HG03159 (cell line): ENCODE measurements around the gene LRP1B.
"Not testable (repeated sequence)": the region's sequence is repeated elsewhere in the genome, so short reads cannot be mapped to it uniquely, and the experiment has no call there.

Experiments used
- ATAC-seq: cut with Tn5 transposase; IDR thresholded peaks from one replicate; pipeline ENCODE4 v1.9.1; 2021; ENCODE audit warnings: mild to moderate bottlenecking, moderate library complexity; ENCODE audit not compliant: unreplicated experiment

LRP1B gene

GRCh38 chr2:142104134-142104758 lies 26.6 kb downstream of the LRP1B start:
- no peak for ATAC-seq

DNA sequence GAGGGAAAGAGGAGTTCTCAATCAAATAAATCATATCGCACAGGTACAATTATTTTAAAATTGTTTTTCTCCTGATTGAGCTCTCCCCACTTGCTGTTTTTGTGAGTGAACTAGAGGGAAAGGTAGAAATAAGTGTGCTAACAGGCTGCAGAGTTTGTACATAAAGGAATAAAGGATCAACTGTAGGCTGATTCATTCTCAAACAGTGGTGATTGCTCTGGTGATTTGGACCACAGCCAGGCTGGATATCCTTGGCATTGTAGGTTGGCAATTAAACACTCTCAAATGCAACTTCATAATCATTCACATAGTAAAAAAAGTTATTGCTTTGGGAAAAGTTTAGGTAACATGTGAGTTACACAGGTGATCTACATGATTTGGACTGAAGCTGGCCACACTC lies 29.8 kb downstream of the LRP1B start:
- no peak for ATAC-seq

DNA sequence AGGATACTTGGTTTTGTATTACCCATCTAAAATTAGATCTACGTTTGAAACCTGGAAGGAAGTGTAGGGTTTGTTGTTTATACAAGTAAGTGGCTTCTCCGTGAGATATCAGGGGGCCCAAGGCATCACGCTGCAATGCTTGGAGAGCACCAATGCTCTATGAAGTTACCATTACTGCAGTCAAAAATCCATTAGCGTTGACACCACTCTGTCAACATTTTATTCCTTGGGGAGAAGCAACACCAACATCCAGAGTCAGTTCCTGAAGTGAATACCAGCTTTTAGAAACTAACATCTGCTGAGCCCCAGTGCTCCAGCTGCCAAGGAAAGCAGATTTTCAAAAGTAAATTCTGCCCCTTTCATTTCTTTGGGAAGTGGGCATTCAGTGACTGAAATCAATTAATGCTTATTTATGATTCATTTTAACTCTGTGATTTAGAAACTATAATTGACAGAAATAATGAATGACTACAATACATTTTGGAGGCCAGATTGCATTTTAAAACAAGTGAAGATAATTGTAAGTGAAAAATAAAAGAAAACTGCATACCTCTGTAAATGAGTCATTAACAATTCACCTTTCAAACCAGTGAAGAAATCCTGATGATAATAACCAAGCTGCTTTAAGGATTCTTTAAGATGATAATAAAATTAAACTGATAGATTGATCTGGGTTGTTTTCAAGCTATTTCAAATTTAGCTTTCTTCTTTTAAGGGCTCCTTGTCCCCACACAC lies 30.5 kb downstream of the LRP1B start:
- ATAC-seq, result no peak

- ATAC-seq, result no peak
Measured at GRCh38 chr2:142097711-142098110, 33.1 kb downstream of the LRP1B start.

DNA sequence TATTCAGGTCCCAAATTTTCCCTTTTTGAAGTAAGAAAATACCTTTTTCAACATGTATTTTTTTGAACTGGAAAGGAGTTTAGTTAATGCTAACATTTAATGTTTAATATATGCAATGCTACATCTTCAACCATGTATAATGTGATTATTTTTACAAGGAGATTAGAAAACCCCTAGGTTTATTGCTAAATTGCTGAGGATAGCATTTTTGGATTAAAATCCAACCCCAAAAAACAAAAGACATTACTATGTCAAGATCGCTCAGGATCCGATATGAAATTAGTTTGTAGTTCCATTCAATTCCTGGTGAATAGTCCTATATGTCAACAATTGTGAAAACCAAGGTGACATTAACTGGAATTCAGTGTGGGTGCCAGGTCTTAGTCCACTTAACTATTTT lies 35.2 kb downstream of the LRP1B start:
- ATAC-seq, result no peak

GRCh38 chr2:142094233-142094632 lies 36.6 kb downstream of the LRP1B start:
- ATAC-seq, result no peak

DNA sequence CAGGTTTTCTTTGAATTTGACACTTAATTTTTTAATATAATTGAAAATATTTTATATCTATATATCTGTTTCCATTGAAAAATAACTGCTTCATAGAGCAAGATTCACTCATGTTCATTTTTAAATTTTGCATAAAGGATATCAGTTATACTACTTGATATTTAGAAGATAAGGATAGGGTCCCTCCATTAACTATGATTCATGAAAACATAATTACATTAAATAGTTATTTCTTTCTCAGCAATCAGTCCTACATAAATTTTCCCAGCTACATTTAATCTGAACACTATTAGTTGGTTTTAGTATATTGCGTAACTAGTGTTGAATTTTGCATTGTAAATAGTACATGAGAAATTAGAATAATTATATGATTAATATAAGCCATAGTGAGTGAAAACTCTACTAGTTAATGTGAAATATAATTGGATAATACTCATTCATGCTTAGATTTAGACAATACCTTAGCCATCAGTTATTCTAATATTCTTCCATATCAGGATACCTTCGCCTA lies 42.7 kb downstream of the LRP1B start:
- ATAC-seq, result no peak

DNA sequence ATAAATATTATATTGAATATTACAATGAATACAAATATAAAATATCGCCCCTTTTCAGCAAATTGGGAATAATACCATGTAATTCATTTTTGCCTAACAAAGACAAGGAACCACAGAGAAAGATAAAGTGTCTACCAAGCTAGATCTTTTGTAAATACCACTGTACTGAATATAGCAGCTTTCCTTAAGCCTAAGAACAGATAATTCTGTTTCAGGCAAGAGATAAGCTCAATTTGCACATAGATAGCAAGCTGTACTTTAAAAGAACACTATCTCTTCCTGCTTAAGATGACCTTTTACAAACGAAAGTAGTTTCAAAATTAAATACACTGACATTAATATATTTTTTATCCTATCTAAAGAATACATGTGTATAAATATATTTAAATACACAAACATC lies 43.2 kb downstream of the LRP1B start:
- not testable (repeated sequence) for ATAC-seq

GRCh38 chr2:142082368-142082767 lies 48.4 kb downstream of the LRP1B start:
- no peak for ATAC-seq

DNA sequence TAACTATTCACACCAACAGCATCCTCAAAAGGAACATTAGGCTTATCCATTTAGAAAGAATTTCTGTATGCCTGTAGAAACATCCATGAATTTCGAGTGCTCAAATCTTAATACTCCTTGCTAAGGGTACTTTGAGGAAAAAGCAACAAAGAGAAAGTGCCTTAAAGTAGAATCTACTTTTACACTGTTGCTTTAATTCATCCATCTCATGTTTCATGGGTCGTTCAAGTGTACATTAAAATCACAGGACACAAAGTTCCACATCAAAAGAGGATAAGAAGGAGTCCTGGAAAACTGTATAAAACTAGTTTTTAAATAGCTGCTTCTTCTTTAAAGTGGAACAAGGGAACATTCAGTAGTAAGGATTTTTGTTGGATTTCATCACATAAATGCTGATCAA lies 54.5 kb downstream of the LRP1B start:
- no peak for ATAC-seq

- no peak for ATAC-seq
Measured at GRCh38 chr2:142075826-142076225, 55.0 kb downstream of the LRP1B start.

DNA sequence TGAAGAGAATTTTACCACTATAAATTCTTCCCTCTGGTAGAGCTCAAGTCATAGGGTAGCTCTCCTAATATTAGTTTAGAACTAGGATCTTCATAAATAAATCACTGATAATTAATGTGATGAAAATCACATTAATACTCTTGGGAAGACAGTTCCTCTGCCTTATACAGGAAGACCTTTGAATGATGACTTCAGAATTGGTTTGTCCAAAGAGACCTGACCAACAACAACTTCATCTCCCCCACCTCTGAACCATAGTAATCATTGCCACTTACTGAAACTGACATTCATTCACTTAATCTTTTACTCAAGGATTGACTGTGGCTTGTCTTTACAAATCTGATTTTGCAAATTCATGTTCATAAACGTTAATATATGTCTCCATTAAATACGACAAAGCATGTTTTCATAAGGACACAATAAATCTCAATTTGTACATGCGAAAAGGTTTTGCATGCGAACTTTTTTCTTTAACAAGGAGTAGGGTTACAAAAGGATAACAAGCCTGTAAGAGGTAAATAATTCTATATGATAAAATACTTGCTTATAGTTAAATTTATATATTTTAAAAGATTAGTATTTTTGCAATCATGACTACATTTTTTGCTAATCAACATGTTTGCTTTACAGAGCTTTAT lies 61.4 kb downstream of the LRP1B start:
- ATAC-seq, result no peak

DNA sequence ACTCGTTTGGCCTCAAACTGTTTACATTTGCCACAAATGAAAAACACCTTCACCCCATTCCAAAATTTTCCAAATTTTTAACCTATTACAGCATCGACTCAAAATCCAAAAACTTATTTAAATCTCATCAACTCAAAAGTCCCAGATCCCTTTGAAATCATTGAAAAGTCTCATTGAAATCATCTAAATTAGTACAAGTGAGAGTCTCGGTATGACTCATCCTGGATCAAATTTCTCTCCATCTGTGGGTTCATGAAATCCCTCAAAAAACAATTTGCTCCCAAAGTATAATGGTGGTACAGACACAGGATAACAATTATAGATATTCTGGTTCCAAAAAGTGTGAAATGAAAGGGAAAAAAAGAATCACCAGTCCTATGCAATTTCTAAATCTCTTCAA lies 65.1 kb downstream of the LRP1B start:
- ATAC-seq, result no peak

- no peak for ATAC-seq
Measured at GRCh38 chr2:142065156-142065555, 65.7 kb downstream of the LRP1B start.

- ATAC-seq, result no peak
Measured at GRCh38 chr2:142061733-142062132, 69.1 kb downstream of the LRP1B start.

GRCh38 chr2:142058149-142058548 lies 72.7 kb downstream of the LRP1B start:
- no peak for ATAC-seq

GRCh38 chr2:142056784-142057183 lies 74.0 kb downstream of the LRP1B start:
- ATAC-seq, result no peak

GRCh38 chr2:142052220-142052863 lies 78.5 kb downstream of the LRP1B start:
- ATAC-seq, result no peak

GRCh38 chr2:142048581-142048980 lies 82.2 kb downstream of the LRP1B start:
- ATAC-seq, result no peak

GRCh38 chr2:142045641-142046040 lies 85.2 kb downstream of the LRP1B start:
- ATAC-seq, result no peak

- no peak for ATAC-seq
Measured at GRCh38 chr2:142044197-142044596, 86.6 kb downstream of the LRP1B start.
